ENCODE results near the gene NF1. TPM values are rescaled to one million over a fixed set of nuclear protein-coding genes. Genes with fewer than 3 reads are reported as not detected.

The NF1 gene
- total RNA-seq, 2 donors from 2014 or later: 38.5 to 49.1 TPM

GRCh38 chr17:31293581-31293980 lies 198.8 kb downstream of the NF1 start:
- Histone ChIP-seq H3K9me3 (no peaks in the 10 kb centered on the region), H3K9ac (ENCODE audit: low read depth in 2 of 2, low read length in 2 of 2) (no peak overlapping the region), H3K4me1 (no peaks in the 10 kb centered on the region)

GRCh38 chr17:31294231-31294630 lies 199.5 kb downstream of the NF1 start:
- Histone ChIP-seq H3K4me3 (no peak overlapping the region), H3K4me1 (no peaks in the 10 kb centered on the region), H3K36me3 (no peaks in the 10 kb centered on the region), H3K27me3 (no peaks in the 10 kb centered on the region), H3K27ac (no peak overlapping the region), H3K9ac (ENCODE audit: low read depth in 2 of 2, low read length in 2 of 2) (no peak overlapping the region), H3K9me3 (no peaks in the 10 kb centered on the region)
- intact Hi-C loops (cut with DNase I): no loop called here
- no peak for TF ChIP-seq CTCF (IDR thresholded peaks at IDR 0.05)
- no peak for DNase-seq

More at GRCh38 chr17:31293581-31293980, 198.8 kb downstream of the NF1 start:
- intact Hi-C loops (cut with DNase I): no loop called here
- no peak overlapping the region for H3K4me3 ChIP-seq
- no peaks in the 10 kb centered on the region for H3K27me3 ChIP-seq
- no peak for TF ChIP-seq CTCF (IDR thresholded peaks at IDR 0.05)
- no peaks in the 10 kb centered on the region for H3K36me3 ChIP-seq
- no peak for DNase-seq
- no peak overlapping the region for H3K27ac ChIP-seq

GRCh38 chr17:31294820-31295488 lies 200.2 kb downstream of the NF1 start:
- TF ChIP-seq CTCF (IDR thresholded peaks at IDR 0.05): no peak
- no peak overlapping the region for H3K4me3 ChIP-seq
- no peak for DNase-seq
- intact Hi-C loops (cut with DNase I): no loop called here
- no peaks in the 10 kb centered on the region for H3K36me3 ChIP-seq
- H3K27ac ChIP-seq: no peak overlapping the region
- H3K9me3 ChIP-seq: no peaks in the 10 kb centered on the region
- H3K27me3 ChIP-seq: no peaks in the 10 kb centered on the region
- H3K9ac ChIP-seq (ENCODE audit: low read depth in 2 of 2, low read length in 2 of 2): no peak overlapping the region
- H3K4me1 ChIP-seq: no peaks in the 10 kb centered on the region

GRCh38 chr17:31295489-31295871 lies 200.7 kb downstream of the NF1 start:
- Histone ChIP-seq H3K9me3 (no peaks in the 10 kb centered on the region), H3K27me3 (no peaks in the 10 kb centered on the region), H3K9ac (ENCODE audit: low read depth in 2 of 2, low read length in 2 of 2) (no peak overlapping the region), H3K36me3 (no peaks in the 10 kb centered on the region), H3K27ac (no peak overlapping the region), H3K4me3 (no peak overlapping the region), H3K4me1 (no peaks in the 10 kb centered on the region)
- intact Hi-C loops (cut with DNase I): no loop called here
- TF ChIP-seq CTCF (IDR thresholded peaks at IDR 0.05): no peak
- no peak for DNase-seq

GRCh38 chr17:31296142-31296541 lies 201.4 kb downstream of the NF1 start:
- TF ChIP-seq CTCF (IDR thresholded peaks at IDR 0.05): no peak
- intact Hi-C loops (cut with DNase I): no loop called here
- DNase-seq: no peak
- no peaks in the 10 kb centered on the region for H3K27me3 ChIP-seq
- no peaks in the 10 kb centered on the region for H3K4me1 ChIP-seq
- H3K9me3 ChIP-seq: no peaks in the 10 kb centered on the region
- no peak overlapping the region for H3K27ac ChIP-seq
- H3K4me3 ChIP-seq: no peak overlapping the region
- no peaks in the 10 kb centered on the region for H3K36me3 ChIP-seq
- H3K9ac ChIP-seq (ENCODE audit: low read depth in 2 of 2, low read length in 2 of 2): no peak overlapping the region

Data from colonic mucosa (tissue), 4 donors.